ENCODE measurements around the gene TMCO2. TPM values are rescaled to one million over a fixed set of nuclear protein-coding genes. Genes with fewer than 3 reads are reported as not detected.
"Not testable (repeated sequence)": the region's sequence is repeated elsewhere in the genome, so short reads cannot be mapped to it uniquely, and the experiment has no call there.

The TMCO2 gene
- not detected for total RNA-seq

GRCh38 chr1:40247655-40248054, at the start of gene TMCO2:
TSS of gene TMCO2 (plus strand) at chr1:40247937. CDS start at chr1:40247994, 57 bp downstream.
- intact Hi-C loops (cut with DNase I; ENCODE audit: low total_unique reads): no loop called here

GRCh38 chr1:40199126-40199525, 48.6 kb upstream of the TMCO2 start:
- WGBS, 2 donors: 91 to 93% methylated on average over 3 of the region's 3 CpGs
- H3K4me3 ChIP-seq (ENCODE audit: low read depth, poor library complexity, severe bottlenecking): no peak overlapping the region
- intact Hi-C loops (cut with DNase I; ENCODE audit: low total_unique reads): no loop called here
- no peak for DNase-seq (ENCODE audit: low spot score in 2 of 2)
- TF ChIP-seq POLR2A (IDR thresholded peaks at IDR 0.05): no peak
- TF ChIP-seq CTCF (IDR thresholded peaks at IDR 0.05): no peak

More at GRCh38 chr1:40247655-40248054, at the start of gene TMCO2:
- no peak for DNase-seq (ENCODE audit: low spot score in 2 of 2)
- WGBS, 2 donors: 91 to 95% methylated on average over 1 of the region's 1 CpG
- TF ChIP-seq CTCF (IDR thresholded peaks at IDR 0.05) (no peak), POLR2A (IDR thresholded peaks at IDR 0.05) (no peak)
- H3K4me3 ChIP-seq (ENCODE audit: low read depth, poor library complexity, severe bottlenecking): no peak within 1 kb of the TSS

GRCh38 chr1:40204856-40205255, 42.9 kb upstream of the TMCO2 start:
- no peak for DNase-seq (ENCODE audit: low spot score in 2 of 2)
- WGBS, 2 donors: 94 to 98% methylated on average over 4 of the region's 4 CpGs
- H3K4me3 ChIP-seq (ENCODE audit: low read depth, poor library complexity, severe bottlenecking): no peak overlapping the region
- intact Hi-C loops (cut with DNase I; ENCODE audit: low total_unique reads): no loop called here
- no peak for TF ChIP-seq CTCF (IDR thresholded peaks at IDR 0.05)
- no peak for TF ChIP-seq POLR2A (IDR thresholded peaks at IDR 0.05)

- no peak overlapping the region for H3K4me3 ChIP-seq (ENCODE audit: low read depth, poor library complexity, severe bottlenecking)
- DNase-seq (ENCODE audit: low spot score in 2 of 2): no peak
- no peak for TF ChIP-seq CTCF (IDR thresholded peaks at IDR 0.05)
- no peak for TF ChIP-seq POLR2A (IDR thresholded peaks at IDR 0.05)
- 91 to 92% methylated on average over 3 of the region's 3 CpGs for WGBS, 2 donors
- intact Hi-C loops (cut with DNase I; ENCODE audit: low total_unique reads): no loop called here
These were observed 37.1 kb upstream of the TMCO2 start for GRCh38 chr1:40210511-40211204.

- 94 to 96% methylated on average over 5 of the region's 5 CpGs for WGBS, 2 donors
- H3K4me3 ChIP-seq (ENCODE audit: low read depth, poor library complexity, severe bottlenecking): no peak overlapping the region
- TF ChIP-seq CTCF (IDR thresholded peaks at IDR 0.05) (no peak), POLR2A (IDR thresholded peaks at IDR 0.05) (no peak)
- intact Hi-C loops (cut with DNase I; ENCODE audit: low total_unique reads): no loop called here
- no peak for DNase-seq (ENCODE audit: low spot score in 2 of 2)
These were observed 29.4 kb upstream of the TMCO2 start for GRCh38 chr1:40218333-40218732.

GRCh38 chr1:40221471-40221905, 26.2 kb upstream of the TMCO2 start:
- DNase-seq (ENCODE audit: low spot score in 2 of 2); H3K4me3 ChIP-seq (ENCODE audit: low read depth, poor library complexity, severe bottlenecking); intact Hi-C loops (cut with DNase I; ENCODE audit: low total_unique reads): not testable (repeated sequence)
- 95% methylated on average over 18 of the region's 18 CpGs for WGBS, 2 donors
